Fibroblast of skin of left biceps (primary cell): Measurements from ENCODE around the gene OR8B12.

Experiments used
- DNase-seq, 2 experiments: peaks; one replicate each; pipeline ENCODE4 v3.0.0-alpha.2; 2013; ENCODE audit warnings: low read depth in 2 of 2

The OR8B12 gene

GRCh38 chr11:124543554-124543953 is at the start of gene OR8B12:
TSS of gene OR8B12 (minus strand) at chr11:124543654. CDS start at chr11:124543654, 0 bp downstream.
- DNase-seq, result no peak

GRCh38 chr11:124592627-124593026 is 49.2 kb upstream of the OR8B12 start:
- DNase-seq, result no peak

GRCh38 chr11:124591430-124591829 is 48.0 kb upstream of the OR8B12 start:
- DNase-seq, result no peak

- peak; percentile 21 to 23 for DNase-seq
These were observed 42.9 kb upstream of the OR8B12 start for GRCh38 chr11:124586238-124586860.

GRCh38 chr11:124584681-124585372 is 41.4 kb upstream of the OR8B12 start:
- DNase-seq, result no peak

- DNase-seq, result no peak
These were observed 40.3 kb upstream of the OR8B12 start for GRCh38 chr11:124583781-124584180.

- no peak for DNase-seq
These were observed 39.1 kb upstream of the OR8B12 start for GRCh38 chr11:124582565-124582964.

- no peak for DNase-seq
These were observed 38.4 kb upstream of the OR8B12 start for GRCh38 chr11:124581817-124582216.

- no peak for DNase-seq
These were observed 35.3 kb upstream of the OR8B12 start for GRCh38 chr11:124578761-124579160.

GRCh38 chr11:124577716-124578427 is 34.4 kb upstream of the OR8B12 start:
- DNase-seq, result no peak

- no peak for DNase-seq
These were observed 26.7 kb upstream of the OR8B12 start for GRCh38 chr11:124570160-124570559.

GRCh38 chr11:124569697-124570096 is 26.2 kb upstream of the OR8B12 start, which contains the start of gene OR8A1:
TSS of gene OR8A1 (plus strand) at chr11:124569997. CDS start at chr11:124570120, 123 bp downstream.
- DNase-seq, result no peak

GRCh38 chr11:124556828-124557227 is 13.4 kb upstream of the OR8B12 start:
- no peak for DNase-seq

- DNase-seq, result no peak
These were observed 8.5 kb upstream of the OR8B12 start for GRCh38 chr11:124551987-124552386.

- no peak for DNase-seq
These were observed 7.7 kb upstream of the OR8B12 start for GRCh38 chr11:124551189-124551588.

- no peak for DNase-seq
These were observed 309 bp downstream of the OR8B12 start for GRCh38 chr11:124543145-124543544.

GRCh38 chr11:124541204-124541603 is 2.2 kb downstream of the OR8B12 start:
- DNase-seq, result no peak

- DNase-seq, result no peak
These were observed 5.4 kb downstream of the OR8B12 start for GRCh38 chr11:124538019-124538418.

- DNase-seq, result no peak
These were observed 6.9 kb downstream of the OR8B12 start for GRCh38 chr11:124536520-124536919.

- DNase-seq, result no peak
These were observed 7.8 kb downstream of the OR8B12 start for GRCh38 chr11:124535552-124536232.

- DNase-seq, result no peak
These were observed 9.4 kb downstream of the OR8B12 start for GRCh38 chr11:124534051-124534450.

GRCh38 chr11:124533626-124534025 is 9.8 kb downstream of the OR8B12 start:
- DNase-seq, result no peak
